Panc1 (cell line): ENCODE data around the gene ALX1. TPM values are rescaled to one million over a fixed set of nuclear protein-coding genes. Genes with fewer than 3 reads are reported as not detected.

Source experiments
- ATAC-seq: fragments of 200-7000 bp; cut with Tn5 transposase; 2 replicates; pipeline ENCODE4 v1.9.1; 2020; ENCODE audit warnings: mild to moderate bottlenecking, moderate library complexity
- BruUV-seq: library from RNA; stranded (reverse); fragments of 400-500 nt; replicated peaks from 2 replicates; lab custom pipeline; 2021; lab: Mats Ljungman, UMichigan
- CTCF ChIA-PET: fragments of 300-600 bp; sonication (Branson Sonifier 250); formaldehyde crosslinking; loops from one replicate; lab custom pipeline; 2022; ENCODE audit warnings: antibody characterized with exemption; lab: Charles Lee
- POLR2A ChIA-PET: fragments of 300-600 bp; sonication (Branson Sonifier 250); formaldehyde crosslinking; loops from one replicate; lab custom pipeline; 2022; ENCODE audit warnings: antibody characterized with exemption; lab: Charles Lee
- DNase-seq: peaks from one replicate; pipeline ENCODE4 v3.0.0-alpha.2; 2010; ENCODE audit warnings: low read depth, low spot score
- H3K27ac ChIP-seq: 2 replicates; pipeline ENCODE4 v1.5.1; 2011; ENCODE audit warnings: mild to moderate bottlenecking, low read length, inconsistent platforms
- H3K27me3 ChIP-seq: fragments of 200-500 bp; sonication (Bioruptor generic); 2 replicates; pipeline ENCODE4 v1.6.0; 2014; ENCODE audit warnings: low read length, inconsistent platforms; ENCODE audit not compliant: control insufficient read depth, insufficient read depth
- H3K36me3 ChIP-seq: fragments of 200-500 bp; sonication (Bioruptor generic); 2 replicates; pipeline ENCODE4 v1.5.1; 2014; ENCODE audit warnings: inconsistent platforms, mild to moderate bottlenecking, low read length, moderate library complexity; ENCODE audit not compliant: control insufficient read depth, insufficient read depth
- H3K4me1 ChIP-seq: 2 replicates; pipeline ENCODE4 v1.5.1; 2011; ENCODE audit warnings: inconsistent platforms, mild to moderate bottlenecking, low read length, moderate library complexity; ENCODE audit not compliant: control insufficient read depth, insufficient read depth
- H3K4me3 ChIP-seq, 2 experiments: 2 replicates each; pipeline ENCODE4 v1.5.1; 2011 to 2012; ENCODE audit warnings: low read depth in 2 of 2, low read length in 2 of 2, mild to moderate bottlenecking in 2 of 2, inconsistent platforms in 1 of 2, moderate library complexity in 1 of 2
- H3K9me3 ChIP-seq: fragments of 200-500 bp; sonication (Bioruptor generic); 2 replicates; pipeline ENCODE4 v1.5.1; 2014; ENCODE audit warnings: low read depth, mild to moderate bottlenecking, inconsistent platforms, low read length, moderate library complexity; ENCODE audit not compliant: control insufficient read depth, insufficient read depth
- POLR2AphosphoS5 ChIP-seq: IDR thresholded peaks from 2 replicates; pipeline ENCODE4 v1.6.1; 2012; ENCODE audit warnings: mild to moderate bottlenecking, low read depth, low read length, moderate library complexity
- SIN3A ChIP-seq: IDR thresholded peaks from 2 replicates; pipeline ENCODE4 v1.6.1; 2012; ENCODE audit warnings: low read depth, mild to moderate bottlenecking, low read length, moderate library complexity, borderline replicate concordance; ENCODE audit not compliant: insufficient read depth
- TCF7L2 ChIP-seq: IDR thresholded peaks from 2 replicates; pipeline ENCODE4 v1.6.1; 2011; ENCODE audit warnings: mild to moderate bottlenecking, low read depth, low read length, inconsistent platforms
- in situ Hi-C: cut with HindIII; loops from 2 replicates; pipeline ENCODE4 v1.10.0; 2016; ENCODE audit warnings: low sequenced_read_pairs, low pct_unique_long_range_greater_than_20kb
- intact Hi-C: fragments of 100-400 bp; cut with micrococcal nuclease; formaldehyde crosslinking; loops from one replicate; pipeline ENCODE4 v1.10.0; 2022; ENCODE audit not compliant: unreplicated experiment
- total RNA-seq: library from RNA; stranded (reverse); gene quantifications from one replicate; pipeline ENCODE4 v1.2.1, GENCODE V29; 2021; ENCODE audit not compliant: unreplicated experiment
- TF ChIP-seq, protein P1 (sequence below), 2 experiments: IDR thresholded peaks; 2 replicates each; pipeline ENCODE4 v1.6.1; 2011 to 2012; ENCODE audit warnings: low read depth in 2 of 2, control low read depth in 1 of 2, low read length in 1 of 2, mild to moderate bottlenecking in 1 of 2, moderate library complexity in 1 of 2; ENCODE audit not compliant: insufficient read depth in 1 of 2
- TF ChIP-seq, protein P2 (sequence below): fragments of 450-650 bp; IDR thresholded peaks from 2 replicates; pipeline ENCODE4 v1.5.1; 2017; ENCODE audit warnings: mild to moderate bottlenecking

The ALX1 gene
- total RNA-seq, 1 experiment from 2014 or later: 0.23 TPM

DNA sequence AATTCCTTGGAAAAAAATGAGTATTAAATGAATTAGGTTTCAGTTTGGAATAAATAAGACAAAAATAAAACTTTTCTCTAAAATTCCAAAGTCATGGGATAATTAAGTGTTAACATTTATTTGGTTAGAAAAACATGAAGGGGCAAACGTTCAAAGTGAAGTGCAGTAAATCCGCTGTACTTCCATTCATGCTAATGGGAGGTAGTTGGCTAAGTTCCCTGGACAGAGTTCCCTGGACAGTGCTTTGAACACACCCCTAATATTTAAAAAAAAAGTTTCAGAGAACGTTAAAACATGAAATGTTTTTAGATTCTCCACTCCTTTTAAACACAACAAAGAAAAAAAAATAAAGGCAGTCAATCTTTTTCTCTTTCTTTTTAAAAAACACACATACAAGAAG, 16.3 kb downstream of the ALX1 start:
- no peaks in the 10 kb centered on the region for H3K36me3 ChIP-seq
- intact Hi-C loops (no loop called here), in situ Hi-C loops (no loop called here)
- ChIA-PET CTCF (no interaction called here), POLR2A (no interaction called here)
- DNase-seq: no peak
- no peak for ATAC-seq
- TF ChIP-seq SIN3A (no peak), TCF7L2 (no peak), POLR2AphosphoS5 (no peak)
- TF ChIP-seq, protein P1, sequence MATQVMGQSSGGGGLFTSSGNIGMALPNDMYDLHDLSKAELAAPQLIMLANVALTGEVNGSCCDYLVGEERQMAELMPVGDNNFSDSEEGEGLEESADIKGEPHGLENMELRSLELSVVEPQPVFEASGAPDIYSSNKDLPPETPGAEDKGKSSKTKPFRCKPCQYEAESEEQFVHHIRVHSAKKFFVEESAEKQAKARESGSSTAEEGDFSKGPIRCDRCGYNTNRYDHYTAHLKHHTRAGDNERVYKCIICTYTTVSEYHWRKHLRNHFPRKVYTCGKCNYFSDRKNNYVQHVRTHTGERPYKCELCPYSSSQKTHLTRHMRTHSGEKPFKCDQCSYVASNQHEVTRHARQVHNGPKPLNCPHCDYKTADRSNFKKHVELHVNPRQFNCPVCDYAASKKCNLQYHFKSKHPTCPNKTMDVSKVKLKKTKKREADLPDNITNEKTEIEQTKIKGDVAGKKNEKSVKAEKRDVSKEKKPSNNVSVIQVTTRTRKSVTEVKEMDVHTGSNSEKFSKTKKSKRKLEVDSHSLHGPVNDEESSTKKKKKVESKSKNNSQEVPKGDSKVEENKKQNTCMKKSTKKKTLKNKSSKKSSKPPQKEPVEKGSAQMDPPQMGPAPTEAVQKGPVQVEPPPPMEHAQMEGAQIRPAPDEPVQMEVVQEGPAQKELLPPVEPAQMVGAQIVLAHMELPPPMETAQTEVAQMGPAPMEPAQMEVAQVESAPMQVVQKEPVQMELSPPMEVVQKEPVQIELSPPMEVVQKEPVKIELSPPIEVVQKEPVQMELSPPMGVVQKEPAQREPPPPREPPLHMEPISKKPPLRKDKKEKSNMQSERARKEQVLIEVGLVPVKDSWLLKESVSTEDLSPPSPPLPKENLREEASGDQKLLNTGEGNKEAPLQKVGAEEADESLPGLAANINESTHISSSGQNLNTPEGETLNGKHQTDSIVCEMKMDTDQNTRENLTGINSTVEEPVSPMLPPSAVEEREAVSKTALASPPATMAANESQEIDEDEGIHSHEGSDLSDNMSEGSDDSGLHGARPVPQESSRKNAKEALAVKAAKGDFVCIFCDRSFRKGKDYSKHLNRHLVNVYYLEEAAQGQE (IDR thresholded peaks at IDR 0.05; ENCODE audit: insufficient read depth in 1 of 2, low read depth in 2 of 2, low read length in 1 of 2): no peak
- TF ChIP-seq, protein P2, sequence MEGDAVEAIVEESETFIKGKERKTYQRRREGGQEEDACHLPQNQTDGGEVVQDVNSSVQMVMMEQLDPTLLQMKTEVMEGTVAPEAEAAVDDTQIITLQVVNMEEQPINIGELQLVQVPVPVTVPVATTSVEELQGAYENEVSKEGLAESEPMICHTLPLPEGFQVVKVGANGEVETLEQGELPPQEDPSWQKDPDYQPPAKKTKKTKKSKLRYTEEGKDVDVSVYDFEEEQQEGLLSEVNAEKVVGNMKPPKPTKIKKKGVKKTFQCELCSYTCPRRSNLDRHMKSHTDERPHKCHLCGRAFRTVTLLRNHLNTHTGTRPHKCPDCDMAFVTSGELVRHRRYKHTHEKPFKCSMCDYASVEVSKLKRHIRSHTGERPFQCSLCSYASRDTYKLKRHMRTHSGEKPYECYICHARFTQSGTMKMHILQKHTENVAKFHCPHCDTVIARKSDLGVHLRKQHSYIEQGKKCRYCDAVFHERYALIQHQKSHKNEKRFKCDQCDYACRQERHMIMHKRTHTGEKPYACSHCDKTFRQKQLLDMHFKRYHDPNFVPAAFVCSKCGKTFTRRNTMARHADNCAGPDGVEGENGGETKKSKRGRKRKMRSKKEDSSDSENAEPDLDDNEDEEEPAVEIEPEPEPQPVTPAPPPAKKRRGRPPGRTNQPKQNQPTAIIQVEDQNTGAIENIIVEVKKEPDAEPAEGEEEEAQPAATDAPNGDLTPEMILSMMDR: no peak
- no TSS peak for BruUV-seq
- no peaks in the 10 kb centered on the region for H3K4me1 ChIP-seq
- H3K9me3 ChIP-seq: no peaks in the 10 kb centered on the region
- no peaks in the 10 kb centered on the region for H3K27me3 ChIP-seq
- no peak overlapping the region for H3K4me3 ChIP-seq
- no peak overlapping the region for H3K27ac ChIP-seq

DNA sequence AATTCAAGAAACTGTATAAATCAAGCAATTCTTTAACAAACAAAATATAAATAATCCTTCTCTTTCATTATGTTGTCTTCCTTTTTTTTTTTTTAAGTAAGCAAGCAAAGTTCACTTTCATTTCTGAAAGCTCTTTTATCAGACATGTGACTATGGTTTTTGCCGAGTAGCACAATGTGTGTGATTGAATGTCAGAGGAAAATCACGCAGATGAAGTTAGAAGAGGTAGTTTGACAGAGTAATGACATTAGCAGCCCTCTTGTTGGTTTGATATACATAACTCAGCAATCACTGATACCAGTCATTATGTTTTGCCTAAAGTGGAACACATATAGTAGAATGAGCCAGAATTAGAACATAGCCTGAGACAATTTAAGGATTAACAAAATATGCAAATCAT, 19.0 kb downstream of the ALX1 start:
- POLR2A ChIA-PET: no interaction called here
- DNase-seq (no peak), ATAC-seq (no peak)
- in situ Hi-C loops: no loop called here
- no peaks in the 10 kb centered on the region for H3K36me3 ChIP-seq
- CTCF ChIA-PET: no interaction called here
- no peaks in the 10 kb centered on the region for H3K27me3 ChIP-seq
- no peaks in the 10 kb centered on the region for H3K4me1 ChIP-seq
- TF ChIP-seq, protein P1 (IDR thresholded peaks at IDR 0.05; ENCODE audit: insufficient read depth in 1 of 2, low read depth in 2 of 2, low read length in 1 of 2): no peak
- TF ChIP-seq TCF7L2 (no peak), POLR2AphosphoS5 (no peak), SIN3A (no peak)
- TF ChIP-seq, protein P2: no peak
- no peak overlapping the region for H3K4me3 ChIP-seq
- intact Hi-C loops: no loop called here
- no TSS peak for BruUV-seq
- no peaks in the 10 kb centered on the region for H3K9me3 ChIP-seq
- no peak overlapping the region for H3K27ac ChIP-seq
